ENCODE data around the gene CDT1.
A peak's percentile ranks its signal among the peaks of the same experiment; 100 is the strongest.

Gene CDT1
- total RNA-seq: 3.9 reads per million, percentile 15 among the genes with 10 or more reads in this experiment

GRCh38 chr16:88803264-88803987, at the start of gene CDT1:
Gene CDT1 (plus strand): TSS chr16:88803789. CDS start chr16:88803832, 43 bp downstream.
- peak; percentile 76 for DNase-seq

DNA sequence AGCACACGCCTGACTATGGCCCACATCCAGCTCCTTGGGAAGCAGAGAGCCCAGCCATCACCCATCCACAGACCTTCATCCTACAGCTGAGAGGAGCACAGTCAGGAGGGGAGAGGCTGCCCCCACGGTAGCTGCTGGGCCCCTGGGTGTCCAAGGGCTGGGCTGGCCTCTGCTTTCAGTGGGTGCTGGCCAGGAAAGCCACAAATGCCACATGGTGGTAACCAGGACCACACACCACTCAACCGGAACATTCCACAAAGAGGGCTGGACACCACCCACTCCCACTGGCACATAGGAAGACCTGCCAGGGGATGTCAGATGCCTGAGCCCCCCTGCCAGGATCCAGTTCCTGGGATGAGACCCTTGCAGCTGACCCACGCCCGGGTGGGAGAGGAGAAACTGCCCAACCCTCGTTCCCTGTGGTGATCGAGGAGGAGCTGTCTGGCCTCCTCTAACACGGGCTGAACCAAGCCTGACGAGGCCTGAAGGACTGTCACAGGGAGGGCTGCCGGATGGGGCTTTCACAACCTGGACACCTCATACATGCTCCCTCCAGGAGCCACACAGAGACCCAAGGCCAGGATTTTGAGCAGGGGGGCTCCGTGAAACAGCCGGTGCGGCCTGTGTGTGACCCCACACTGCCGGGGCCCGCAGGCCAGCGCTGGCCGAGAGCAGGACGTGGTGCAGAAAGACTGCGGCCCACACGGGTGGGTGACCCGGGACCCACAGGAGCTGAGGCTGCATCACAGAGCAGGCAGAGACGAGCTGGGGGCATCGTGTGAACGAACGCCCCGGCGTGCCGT, 49.3 kb upstream of the CDT1 start:
- no peak for DNase-seq

GRCh38 chr16:88754912-88755744, 48.5 kb upstream of the CDT1 start:
- DNase-seq: no peak

DNA sequence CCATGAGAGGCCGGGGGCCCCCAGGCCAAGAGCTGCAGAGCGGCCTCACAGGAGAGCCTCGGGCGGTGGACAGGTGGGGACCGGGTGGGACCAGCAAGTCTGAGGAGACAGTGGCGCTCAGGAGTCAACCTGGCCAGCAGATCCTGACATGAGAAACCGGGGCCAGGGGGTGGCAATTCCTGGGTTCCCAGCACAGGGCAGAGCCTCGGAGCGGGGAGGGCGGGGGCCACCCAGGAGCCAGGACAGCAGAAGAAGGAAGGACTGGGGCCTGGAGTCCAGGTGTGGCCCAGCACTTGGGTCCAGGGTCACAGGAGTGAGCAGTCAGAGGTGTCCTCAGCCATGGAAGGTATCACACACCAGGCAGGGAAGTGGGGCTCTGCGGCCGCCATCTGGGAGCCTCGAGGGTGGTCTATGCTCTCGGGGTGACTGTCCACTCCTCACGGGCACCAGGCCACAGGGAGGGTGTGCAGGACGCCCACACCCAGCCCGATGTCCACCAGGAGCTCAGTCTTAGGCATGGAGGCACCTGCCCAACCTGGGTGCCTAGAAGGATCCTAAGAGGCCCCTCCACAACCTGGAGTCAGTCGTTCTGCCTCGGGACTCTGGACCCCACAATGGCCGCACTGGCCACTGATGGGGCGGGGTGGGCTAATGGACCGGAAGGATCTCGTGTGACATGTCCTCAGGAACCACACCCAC, 47.7 kb upstream of the CDT1 start:
- DNase-seq: no peak

DNA sequence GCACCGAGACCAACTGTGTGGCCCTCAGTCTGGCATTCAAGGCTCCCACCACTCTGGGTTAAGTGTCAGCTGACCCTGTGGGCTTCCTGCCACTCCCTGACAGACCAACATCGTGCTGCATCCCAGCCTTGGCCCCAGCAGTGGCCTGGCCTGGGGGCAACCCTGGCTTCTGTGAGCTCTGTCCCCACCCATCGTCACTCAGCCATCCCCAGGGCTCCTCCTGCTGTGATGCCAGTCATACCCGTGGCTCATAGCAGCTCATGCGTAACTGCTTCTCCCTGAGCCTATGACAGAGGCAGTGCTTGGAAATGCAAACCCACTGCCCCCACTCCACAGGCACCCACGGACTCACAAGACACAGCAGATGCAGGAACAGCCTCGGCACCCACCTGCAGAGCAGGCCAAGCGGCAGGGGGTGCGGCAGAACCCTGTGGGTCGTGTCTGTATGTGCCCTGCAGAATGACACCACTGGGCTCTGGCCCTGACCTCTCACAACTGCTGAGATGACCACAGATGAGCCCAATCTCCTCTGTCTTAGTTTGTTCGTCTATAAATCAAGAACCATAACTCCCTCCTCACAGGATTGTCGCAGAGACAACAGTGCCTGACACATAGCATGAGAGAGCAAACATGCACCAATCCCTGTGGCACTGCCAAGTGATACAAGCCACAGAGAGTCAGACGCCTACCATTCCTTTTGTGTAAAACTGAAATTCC, 45.2 kb upstream of the CDT1 start:
- no peak for DNase-seq

DNA sequence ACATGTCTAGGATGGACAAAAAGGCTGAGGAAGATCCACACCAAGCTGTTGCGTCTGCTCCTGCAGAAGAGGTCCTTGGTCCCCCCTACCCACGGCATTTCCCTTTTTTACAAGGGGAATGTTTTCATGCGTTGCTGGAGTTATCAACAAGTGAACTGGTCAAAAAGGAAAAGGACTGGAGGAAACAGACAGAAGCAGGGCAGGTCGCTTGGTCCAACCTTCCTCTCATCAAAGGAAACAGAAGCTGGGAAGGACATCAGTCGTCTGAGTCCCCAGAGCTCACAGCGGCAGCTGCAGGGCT, 44.7 kb upstream of the CDT1 start:
- DNase-seq: no peak

DNA sequence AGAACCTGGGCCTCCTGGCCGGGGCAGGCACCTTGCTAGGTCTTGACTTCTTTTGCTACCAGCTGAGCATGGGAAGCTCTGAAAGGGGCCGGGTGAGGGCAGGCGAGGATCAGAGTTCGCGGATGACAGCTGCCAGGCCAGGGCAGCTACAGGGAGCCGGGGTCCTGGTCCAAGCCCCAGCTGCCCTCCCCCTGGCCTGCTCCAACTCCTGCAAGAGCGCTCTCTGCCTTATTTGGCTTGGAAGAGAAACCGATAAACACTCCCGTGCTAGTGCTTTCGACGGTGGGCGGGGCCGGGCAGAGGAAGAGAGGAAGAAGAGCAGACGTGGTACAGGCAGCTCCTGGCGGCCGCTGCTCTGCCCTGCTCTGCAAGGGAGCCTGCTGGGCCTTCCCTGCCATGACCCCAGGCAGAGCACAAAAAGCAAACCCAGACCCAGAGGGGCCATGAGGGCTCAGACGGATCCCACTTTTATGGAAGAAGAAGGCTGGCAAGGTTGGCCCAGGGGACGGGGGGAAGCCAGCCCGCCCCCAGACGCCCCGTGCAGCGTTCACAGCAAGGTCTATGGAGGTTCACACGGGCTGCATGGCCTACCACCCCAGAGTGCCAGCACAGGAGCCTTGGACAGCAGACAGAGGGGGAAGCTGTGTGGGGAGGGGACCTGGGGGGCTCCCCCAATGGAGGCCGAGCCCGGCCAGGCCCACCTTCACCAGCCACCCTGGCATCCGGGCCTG, 44.2 kb upstream of the CDT1 start:
- peak; percentile 34 for DNase-seq

- no peak for DNase-seq
These were observed 43.6 kb upstream of the CDT1 start for GRCh38 chr16:88759976-88760350.

DNA sequence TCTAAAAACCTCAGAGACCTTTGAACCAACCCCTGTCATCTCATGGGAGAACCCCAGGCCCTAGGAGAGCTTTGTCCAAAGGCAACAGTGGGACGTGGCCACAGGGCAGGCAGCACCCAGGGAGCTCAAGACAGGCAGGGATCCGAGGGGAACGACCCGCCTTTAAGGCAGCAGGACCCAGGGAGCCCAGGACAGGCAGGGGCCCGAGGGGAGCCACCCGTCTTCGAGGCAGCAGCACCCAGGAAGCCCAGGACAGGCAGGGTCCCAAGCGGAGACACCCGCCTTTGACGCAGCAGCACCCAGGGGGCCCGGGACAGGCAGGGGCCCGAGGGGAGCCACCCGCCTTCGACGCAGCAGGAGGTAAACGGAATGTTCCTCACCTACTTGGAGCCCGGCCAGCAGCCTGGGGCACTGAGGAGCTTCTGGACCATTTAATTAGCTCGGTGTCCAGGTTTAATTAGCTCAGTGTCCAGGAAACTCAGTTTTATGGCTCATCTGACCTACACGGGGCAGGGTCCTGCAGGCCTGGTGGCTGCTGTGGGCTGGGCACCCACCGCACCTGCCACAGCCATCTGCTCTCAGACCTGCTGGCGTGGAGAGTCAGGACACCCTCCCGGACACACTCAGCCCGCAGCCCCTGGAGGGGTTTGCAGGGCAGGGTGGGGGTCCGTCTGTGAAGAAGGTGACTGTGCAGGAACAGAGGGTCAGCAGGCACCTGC, 43.0 kb upstream of the CDT1 start:
- no peak for DNase-seq

GRCh38 chr16:88761143-88761534, 42.5 kb upstream of the CDT1 start:
- no peak for DNase-seq

- DNase-seq: no peak
These were observed 41.8 kb upstream of the CDT1 start for GRCh38 chr16:88761830-88762229.

DNA sequence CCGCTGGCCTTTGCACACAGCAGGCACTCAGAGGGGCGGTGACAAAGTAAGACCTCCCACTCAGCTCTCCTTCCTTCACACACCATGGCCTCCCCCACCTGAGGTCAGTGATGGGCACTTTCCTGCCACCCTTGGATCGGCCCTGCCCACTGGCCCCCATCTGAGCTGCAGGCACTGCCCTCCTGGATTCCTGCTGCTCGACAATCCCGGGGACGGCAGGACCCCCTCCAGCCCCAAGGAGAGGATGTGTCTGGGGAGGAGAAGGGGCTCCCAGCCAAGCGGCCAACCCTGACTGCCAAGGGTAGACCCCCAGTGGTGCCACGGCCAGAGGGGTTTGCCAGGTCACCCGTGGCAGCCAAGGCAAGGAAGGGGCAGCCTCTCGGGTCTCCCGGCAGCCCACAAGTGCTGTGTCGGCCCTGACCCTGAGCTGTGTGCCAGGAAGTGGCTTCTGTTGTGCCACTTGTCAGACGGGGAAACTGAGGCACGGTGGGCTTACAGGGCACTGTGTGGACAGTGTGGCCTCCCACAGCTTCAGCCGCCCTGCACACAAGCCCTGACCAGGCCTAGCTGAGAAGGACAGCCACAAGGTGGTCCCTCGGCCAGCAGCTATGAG, 41.2 kb upstream of the CDT1 start:
- no peak for DNase-seq

DNA sequence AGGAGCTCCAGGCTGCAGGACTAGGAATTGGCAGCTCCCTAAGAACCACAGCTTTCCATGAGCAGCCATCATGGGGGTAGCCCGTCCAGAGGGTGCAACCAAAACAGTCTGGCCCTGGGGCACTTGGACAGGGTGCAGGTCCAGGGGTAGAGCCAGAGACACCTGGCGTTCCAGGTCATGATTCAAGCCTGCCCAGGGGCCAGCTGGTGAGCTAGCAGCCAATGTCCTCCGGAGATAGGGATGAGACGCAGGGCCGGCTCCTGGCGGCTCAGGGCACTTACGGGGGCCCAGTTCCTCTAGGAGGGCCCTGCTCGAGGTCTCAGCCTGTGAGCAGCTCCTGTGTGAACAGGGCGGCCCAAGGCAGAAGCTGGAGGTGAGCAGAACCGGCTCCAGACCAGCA, 40.6 kb upstream of the CDT1 start:
- no peak for DNase-seq

GRCh38 chr16:88763502-88764053, 40.0 kb upstream of the CDT1 start:
- DNase-seq: no peak

GRCh38 chr16:88764080-88764479, 39.5 kb upstream of the CDT1 start:
- DNase-seq: no peak

DNA sequence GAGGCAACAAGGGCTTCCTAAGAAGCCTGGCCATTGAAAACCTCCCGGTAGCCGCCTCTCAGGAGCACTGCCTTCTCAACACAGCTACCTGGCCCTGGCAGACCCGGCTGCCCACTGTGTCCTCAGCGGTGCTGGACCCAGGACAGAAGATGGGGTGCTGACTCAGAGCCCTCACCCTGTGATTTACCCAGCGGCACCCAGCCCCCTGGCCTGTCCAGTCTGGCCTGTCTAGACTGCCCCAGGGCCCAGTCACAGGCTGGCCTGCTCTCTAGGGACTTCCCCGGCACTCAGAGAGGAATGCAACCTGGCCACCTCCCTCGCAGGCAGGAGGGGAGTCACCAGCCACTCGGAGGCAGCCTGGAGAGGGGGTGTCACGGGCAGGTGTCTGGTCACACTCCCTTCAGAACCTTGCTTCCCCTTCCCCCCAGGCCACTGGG, 38.7 kb upstream of the CDT1 start:
- no peak for DNase-seq

DNA sequence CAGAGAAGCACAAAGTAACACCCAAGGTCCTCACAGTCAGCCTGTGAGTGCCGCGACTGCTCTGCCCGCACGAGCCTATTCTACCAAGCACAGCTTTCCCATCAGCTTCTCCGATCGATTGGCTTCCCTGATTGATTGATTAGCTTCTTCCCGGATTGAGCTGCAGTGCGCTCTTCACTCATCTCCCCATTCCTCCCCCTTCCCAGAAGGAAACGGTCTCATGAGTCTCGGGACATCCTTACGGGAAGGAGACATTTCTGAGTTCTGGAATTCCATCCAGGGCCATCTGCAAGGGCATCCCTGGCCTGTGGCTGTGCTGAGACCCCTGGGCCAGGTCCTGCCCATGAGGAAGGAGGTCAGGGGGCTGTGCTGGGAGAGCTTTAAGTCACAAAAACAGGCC, 36.6 kb upstream of the CDT1 start:
- DNase-seq: no peak

DNA sequence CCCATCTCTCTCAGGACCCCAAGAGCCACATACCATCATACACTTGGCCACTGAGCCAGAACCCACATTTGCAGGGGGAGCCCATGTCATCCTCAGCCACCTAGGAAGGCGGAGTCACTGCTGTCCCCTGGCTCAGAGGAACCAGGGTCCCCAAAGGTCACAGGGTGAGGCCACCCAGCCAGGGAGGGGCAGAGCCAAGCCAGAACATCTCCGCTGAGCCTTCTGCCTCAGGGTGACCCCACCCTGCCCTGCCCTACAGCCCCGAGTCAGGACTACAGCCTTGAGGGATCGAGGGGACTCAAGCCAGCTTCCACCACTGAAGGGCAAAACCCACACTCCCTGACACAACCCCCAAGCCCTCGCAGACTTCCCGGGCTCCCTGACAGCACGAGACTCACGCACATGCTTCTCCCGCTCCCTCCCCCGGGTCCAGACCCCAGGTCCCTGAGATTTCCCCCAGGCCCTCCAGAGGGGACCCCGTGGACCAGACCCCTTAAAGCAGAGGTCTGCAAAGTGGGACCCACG, 36.0 kb upstream of the CDT1 start:
- no peak for DNase-seq

- DNase-seq: no peak
These were observed 35.4 kb upstream of the CDT1 start for GRCh38 chr16:88768071-88768783.
